SU-DHL-6 (cell line): Measurements from ENCODE around the gene CFAP126.

ENCODE experiments used
- H2AFZ ChIP-seq: fragments of 200-600 bp; sonication (generic); 2 replicates; pipeline ENCODE4 v1.6.1; 2014; ENCODE audit warnings: low read depth, mild to moderate bottlenecking, moderate library complexity, mixed read lengths, antibody characterized with exemption, low read length; ENCODE audit not compliant: severe bottlenecking
- H3F3A ChIP-seq: fragments of 200-600 bp; shearing (Covaris generic); 2 replicates; pipeline ENCODE4 v1.6.0; 2016; ENCODE audit warnings: antibody characterized with exemption, mild to moderate bottlenecking; ENCODE audit not compliant: insufficient read depth
- H3K27ac ChIP-seq: fragments of 200-600 bp; sonication (generic); 2 replicates; pipeline ENCODE4 v1.5.1; 2016; ENCODE audit warnings: low read depth, mild to moderate bottlenecking, low read length, moderate library complexity, mixed read lengths
- H3K27me3 ChIP-seq: fragments of 200-600 bp; sonication (generic), shearing (Covaris generic); 2 replicates; pipeline ENCODE4 v1.6.0; 2014; ENCODE audit warnings: mild to moderate bottlenecking, low read length
- H3K36me3 ChIP-seq: fragments of 200-600 bp; sonication (generic); 2 replicates; pipeline ENCODE4 v1.6.1; 2014; ENCODE audit warnings: mild to moderate bottlenecking, low read length, mixed read lengths
- H3K4me2 ChIP-seq: fragments of 300-600, 200-600 bp; shearing (Covaris generic), sonication (generic); 2 replicates; pipeline ENCODE4 v1.6.0; 2014; ENCODE audit warnings: low read length, low read depth, mild to moderate bottlenecking; ENCODE audit not compliant: poor library complexity, severe bottlenecking
- H3K4me3 ChIP-seq: fragments of 200-600 bp; sonication (generic); 2 replicates; pipeline ENCODE4 v1.5.1; 2014; ENCODE audit warnings: antibody characterized with exemption, low read length, mild to moderate bottlenecking, mixed read lengths; ENCODE audit not compliant: insufficient read depth, poor library complexity, severe bottlenecking
- H3K79me2 ChIP-seq: fragments of 200-600 bp; sonication (generic); 2 replicates; pipeline ENCODE4 v1.6.1; 2014; ENCODE audit warnings: mild to moderate bottlenecking, low read length, moderate library complexity; ENCODE audit not compliant: insufficient read depth
- H3K9ac ChIP-seq: fragments of 200-600 bp; sonication (generic); 2 replicates; pipeline ENCODE4 v1.7.0; 2014; ENCODE audit warnings: mild to moderate bottlenecking, low read length
- H3K9me2 ChIP-seq: fragments of 200-600 bp; sonication (generic); replicated peaks from 2 replicates; pipeline ENCODE4 v1.6.1; 2014; ENCODE audit warnings: low read length; ENCODE audit not compliant: insufficient read depth
- H3K9me3 ChIP-seq: fragments of 200-600 bp; sonication (generic); 2 replicates; pipeline ENCODE4 v1.6.1; 2014; ENCODE audit warnings: low read length, mixed read lengths; ENCODE audit not compliant: insufficient read depth
- H4K20me1 ChIP-seq: fragments of 200-600 bp; sonication (generic); 2 replicates; pipeline ENCODE4 v1.6.1; 2014; ENCODE audit warnings: low read depth, mild to moderate bottlenecking, antibody characterized with exemption, low read length, moderate library complexity, mixed read lengths
- CTCF ChIP-seq: fragments of 200-600 bp; sonication (generic); IDR thresholded peaks from one replicate; pipeline ENCODE4 v1.5.1; 2017; ENCODE audit warnings: antibody characterized with exemption, mild to moderate bottlenecking, low read length, moderate library complexity; ENCODE audit not compliant: insufficient read depth, poor library complexity, severe bottlenecking
- EZH2phosphoT487 ChIP-seq: fragments of 200-600 bp; sonication (generic), shearing (Covaris generic); conservative IDR thresholded peaks from 2 replicates; pipeline ENCODE4 v1.6.1; 2018; ENCODE audit warnings: mild to moderate bottlenecking, antibody characterized with exemption, low read length, moderate library complexity, mixed read lengths

Gene CFAP126

GRCh38 chr1:161342177-161342576 lies 25.5 kb downstream of the CFAP126 start:
- Histone ChIP-seq H3K9me2 (no peaks in the 10 kb centered on the region), H4K20me1 (no peaks in the 10 kb centered on the region), H3F3A (no peaks in the 10 kb centered on the region), H3K27me3 (no peaks in the 10 kb centered on the region), H3K9ac (no peak overlapping the region), H3K4me2 (no peak overlapping the region), H2AFZ (no peak overlapping the region), H3K9me3 (no peaks in the 10 kb centered on the region), H3K4me3 (no peak overlapping the region), H3K27ac (no peak overlapping the region), H3K79me2 (no peaks in the 10 kb centered on the region), H3K36me3 (no peaks in the 10 kb centered on the region; the same call in 1 of the 2 replicates)
- no peak for TF ChIP-seq CTCF
- TF ChIP-seq EZH2phosphoT487: no peak

- no peaks in the 10 kb centered on the region for H3K9me3 ChIP-seq
- H3K4me2 ChIP-seq: no peak overlapping the region
- H3F3A ChIP-seq: no peaks in the 10 kb centered on the region
- H2AFZ ChIP-seq: no peak overlapping the region
- H3K79me2 ChIP-seq: no peaks in the 10 kb centered on the region
- H3K36me3 ChIP-seq: no peaks in the 10 kb centered on the region
- no peak overlapping the region for H3K27ac ChIP-seq
- TF ChIP-seq CTCF (no peak), EZH2phosphoT487 (no peak)
- H3K9me2 ChIP-seq: no peaks in the 10 kb centered on the region
- H3K9ac ChIP-seq: no peak overlapping the region
- H3K4me3 ChIP-seq: no peak overlapping the region
- no peaks in the 10 kb centered on the region for H4K20me1 ChIP-seq
- no peaks in the 10 kb centered on the region for H3K27me3 ChIP-seq
Observed at GRCh38 chr1:161335796-161336195, 31.9 kb downstream of the CFAP126 start.

DNA sequence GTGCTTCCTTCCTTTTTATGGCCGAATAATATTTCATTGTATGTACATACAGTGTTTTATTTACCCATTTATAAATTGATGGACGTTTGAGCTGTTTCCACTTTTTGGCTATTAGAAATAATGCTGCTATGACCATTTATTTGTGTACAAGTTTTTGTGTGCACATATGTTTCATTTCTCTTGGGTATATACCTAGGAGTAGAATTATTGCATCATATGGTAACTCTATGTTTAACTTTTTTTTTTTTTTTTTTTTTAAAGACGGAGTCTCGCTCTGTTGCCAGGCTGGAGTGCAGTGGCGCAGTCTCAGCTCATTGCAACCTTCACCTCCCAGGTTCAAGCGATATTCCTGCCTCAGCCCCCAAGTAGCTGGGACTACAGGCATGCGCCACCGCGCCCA lies 34.5 kb downstream of the CFAP126 start:
- Histone ChIP-seq H3K4me3 (no peak overlapping the region), H3K9ac (no peak overlapping the region), H3K27ac (no peak overlapping the region), H3K36me3 (0 out of 2 replicates have a peak, but pooled peaks cover 2% of the 10 kb centered on the region), H3K79me2 (no peaks in the 10 kb centered on the region), H3K9me3 (no peaks in the 10 kb centered on the region), H3F3A (no peaks in the 10 kb centered on the region), H2AFZ (no peak overlapping the region), H3K9me2 (no peaks in the 10 kb centered on the region), H4K20me1 (no peaks in the 10 kb centered on the region), H3K4me2 (no peak overlapping the region), H3K27me3 (no peaks in the 10 kb centered on the region)
- no peak for TF ChIP-seq EZH2phosphoT487
- TF ChIP-seq CTCF: no peak
